Lower leg skin (tissue), 3 donors: ENCODE measurements around the gene HOMER2.

Experiments
- POLR2A ChIP-seq, 2 donors: fragments of 450-650 bp; IDR thresholded peaks; one replicate each; pipeline ENCODE4 v1.6.1; 2016 to 2017; ENCODE audit warnings: antibody characterized with exemption in 2 of 2, mild to moderate bottlenecking in 1 of 2, moderate library complexity in 1 of 2
- TF ChIP-seq, protein P1 (sequence below), 3 donors: fragments of 450-650 bp; IDR thresholded peaks; one replicate each; pipeline ENCODE4 v1.5.1; 2016; ENCODE audit warnings: antibody characterized with exemption in 3 of 3, mild to moderate bottlenecking in 3 of 3, moderate library complexity in 2 of 3

DNA sequence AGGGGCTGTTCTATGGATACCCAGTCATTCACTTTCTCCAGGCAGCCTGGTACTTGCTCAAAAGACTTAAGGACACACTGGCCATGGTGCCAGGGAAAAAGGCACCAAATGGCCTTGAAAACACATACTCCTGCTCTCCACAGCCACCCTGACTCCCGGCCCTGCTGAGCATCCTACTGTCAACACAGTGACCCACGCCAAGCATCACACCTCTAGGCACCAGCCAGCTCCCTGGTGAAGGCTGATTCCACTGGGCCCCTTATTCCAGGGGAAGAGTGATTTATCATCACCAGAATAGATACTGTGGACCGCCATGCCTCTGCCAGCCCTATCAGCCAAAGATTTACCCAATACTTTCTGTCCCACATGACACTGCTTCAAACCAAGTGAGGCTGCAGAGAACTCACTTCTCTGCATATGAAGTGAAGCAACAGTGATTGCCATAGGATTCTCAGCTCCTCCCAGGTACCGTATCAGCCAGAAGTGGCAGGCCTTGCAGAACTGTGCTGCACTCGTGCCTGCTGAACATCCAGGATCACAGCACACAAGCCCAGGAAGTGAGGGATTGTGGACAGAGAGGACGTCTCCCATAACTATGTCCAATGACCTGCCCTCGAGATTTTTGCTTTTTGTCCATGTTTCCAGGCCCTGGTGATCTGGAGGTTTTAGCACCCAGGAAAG, 79.4 kb downstream of the HOMER2 start:
- TF ChIP-seq, protein P1, sequence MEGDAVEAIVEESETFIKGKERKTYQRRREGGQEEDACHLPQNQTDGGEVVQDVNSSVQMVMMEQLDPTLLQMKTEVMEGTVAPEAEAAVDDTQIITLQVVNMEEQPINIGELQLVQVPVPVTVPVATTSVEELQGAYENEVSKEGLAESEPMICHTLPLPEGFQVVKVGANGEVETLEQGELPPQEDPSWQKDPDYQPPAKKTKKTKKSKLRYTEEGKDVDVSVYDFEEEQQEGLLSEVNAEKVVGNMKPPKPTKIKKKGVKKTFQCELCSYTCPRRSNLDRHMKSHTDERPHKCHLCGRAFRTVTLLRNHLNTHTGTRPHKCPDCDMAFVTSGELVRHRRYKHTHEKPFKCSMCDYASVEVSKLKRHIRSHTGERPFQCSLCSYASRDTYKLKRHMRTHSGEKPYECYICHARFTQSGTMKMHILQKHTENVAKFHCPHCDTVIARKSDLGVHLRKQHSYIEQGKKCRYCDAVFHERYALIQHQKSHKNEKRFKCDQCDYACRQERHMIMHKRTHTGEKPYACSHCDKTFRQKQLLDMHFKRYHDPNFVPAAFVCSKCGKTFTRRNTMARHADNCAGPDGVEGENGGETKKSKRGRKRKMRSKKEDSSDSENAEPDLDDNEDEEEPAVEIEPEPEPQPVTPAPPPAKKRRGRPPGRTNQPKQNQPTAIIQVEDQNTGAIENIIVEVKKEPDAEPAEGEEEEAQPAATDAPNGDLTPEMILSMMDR (IDR thresholded peaks at IDR 0.05): no peak
- no peak for TF ChIP-seq POLR2A (IDR thresholded peaks at IDR 0.05)
